A673 (cell line): ENCODE measurements around the gene PDXP. TPM values are rescaled to one million over a fixed set of nuclear protein-coding genes. Genes with fewer than 3 reads are reported as not detected.

ENCODE experiments used
- BruUV-seq: library from RNA; stranded (reverse); fragments of 400-500 nt; replicated peaks from 2 replicates; lab custom pipeline; 2021; lab: Mats Ljungman, UMichigan
- CTCF ChIA-PET: fragments of 300-600 bp; sonication (Branson Sonifier 250); formaldehyde crosslinking; loops from one replicate; lab custom pipeline; 2022; ENCODE audit warnings: antibody characterized with exemption; lab: Charles Lee
- POLR2A ChIA-PET: fragments of 300-600 bp; sonication (Branson Sonifier 250); formaldehyde crosslinking; loops from one replicate; lab custom pipeline; 2022; ENCODE audit warnings: antibody characterized with exemption; ENCODE audit not compliant: low non-redundant PET; lab: Charles Lee
- DNase-seq: peaks from one replicate; pipeline ENCODE4 v3.0.0-alpha.2; 2015; ENCODE audit warnings: low spot score
- H3K27ac ChIP-seq: fragments of 200-600 bp; sonication (generic); 2 replicates; pipeline ENCODE4 v1.5.1; 2016; ENCODE audit warnings: mixed run types, low read depth, mild to moderate bottlenecking, mixed read lengths, antibody characterized with exemption, low read length; ENCODE audit not compliant: poor library complexity, severe bottlenecking
- H3K27me3 ChIP-seq: fragments of 200-600 bp; sonication (generic); replicated peaks from 2 replicates; pipeline ENCODE4 v1.6.1; 2017; ENCODE audit warnings: mixed run types, low read depth, mild to moderate bottlenecking, mixed read lengths, antibody characterized with exemption, low read length; ENCODE audit not compliant: insufficient read depth, poor library complexity
- H3K36me3 ChIP-seq: fragments of 200-600 bp; sonication (generic); 2 replicates; pipeline ENCODE4 v1.6.1; 2016; ENCODE audit warnings: mixed run types, mild to moderate bottlenecking, mixed read lengths, antibody characterized with exemption, low read length; ENCODE audit not compliant: insufficient read depth, poor library complexity, severe bottlenecking
- H3K4me1 ChIP-seq: fragments of 200-600 bp; sonication (generic); 2 replicates; pipeline ENCODE4 v1.6.1; 2017; ENCODE audit warnings: mixed run types, mild to moderate bottlenecking, mixed read lengths, antibody characterized with exemption, low read length; ENCODE audit not compliant: insufficient read depth, poor library complexity, severe bottlenecking
- H3K4me3 ChIP-seq: fragments of 200-600 bp; sonication (generic); 2 replicates; pipeline ENCODE4 v1.5.1; 2016; ENCODE audit warnings: low read depth, mixed run types, mild to moderate bottlenecking, mixed read lengths, low read length; ENCODE audit not compliant: poor library complexity, severe bottlenecking
- H3K9me3 ChIP-seq: fragments of 200-600 bp; sonication (generic); 2 replicates; pipeline ENCODE4 v1.6.1; 2016; ENCODE audit warnings: mixed run types, low read depth, mild to moderate bottlenecking, mixed read lengths, antibody characterized with exemption, low read length; ENCODE audit not compliant: poor library complexity, severe bottlenecking
- CTCF ChIP-seq: fragments of 300-800, 200-600 bp; sonication (generic); conservative IDR thresholded peaks from 2 replicates; pipeline ENCODE4 v1.5.1; 2017; ENCODE audit warnings: low read depth, mild to moderate bottlenecking, antibody characterized with exemption, low read length, moderate library complexity, mixed read lengths
- EZH2 ChIP-seq: fragments of 200-600 bp; sonication (generic); IDR thresholded peaks from 2 replicates; pipeline ENCODE4 v1.6.1; 2017; ENCODE audit warnings: borderline replicate concordance, low read depth, mild to moderate bottlenecking, mixed read lengths, antibody characterized with exemption, low read length; ENCODE audit not compliant: poor library complexity, severe bottlenecking
- intact Hi-C: fragments of 100-400 bp; cut with micrococcal nuclease; formaldehyde crosslinking; loops from one replicate; pipeline ENCODE4 v1.10.0; 2022; ENCODE audit not compliant: unreplicated experiment
- total RNA-seq: library from RNA; stranded (reverse); gene quantifications from 2 replicates; pipeline ENCODE4 v1.2.3, GENCODE V29; 2021

PDXP gene
- total RNA-seq, 1 experiment from 2014 or later: 63.5 TPM

DNA sequence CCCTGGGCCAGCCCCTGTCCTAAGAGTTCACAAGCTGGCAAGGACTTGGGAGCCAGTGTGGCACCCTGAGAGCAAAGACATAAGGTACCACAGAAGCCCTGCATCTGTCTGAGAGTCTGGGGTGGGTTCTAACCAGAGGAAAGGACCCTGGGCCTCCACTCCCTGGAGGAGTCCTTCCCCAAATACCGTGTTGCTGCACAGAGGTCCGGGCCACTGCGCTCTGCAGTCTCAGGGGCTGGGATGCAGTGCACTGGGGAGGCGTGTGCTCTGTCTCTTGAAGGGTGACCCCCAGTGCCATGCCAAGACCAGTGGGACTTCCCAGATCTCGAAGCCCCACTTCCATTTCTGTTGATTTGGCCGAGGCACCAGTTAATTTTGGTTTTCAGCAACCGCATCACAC is 23.4 kb upstream of the PDXP start:
- intact Hi-C loops: no loop called here
- POLR2A ChIA-PET: no interaction called here

GRCh38 chr22:37636186-37636948 is 22.2 kb upstream of the PDXP start:
- POLR2A ChIA-PET: interaction anchor here (1.1 kb wide), 1 partner anchor 22 kb away, joined by 3 read pairs; the partner anchor contains the start of gene PDXP
- CTCF ChIA-PET: no interaction called here
- no peak overlapping the region for H3K27ac ChIP-seq
- no peaks in the 10 kb centered on the region for H3K36me3 ChIP-seq
- no TSS peak for BruUV-seq
- TF ChIP-seq EZH2 (no peak), CTCF (0 out of 2 replicates have a peak, but pooled peaks have one; percentile 17)
- peak; percentile 58 for DNase-seq
- peaks cover 34% of the 10 kb centered on the region for H3K4me1 ChIP-seq
- no peaks in the 10 kb centered on the region for H3K9me3 ChIP-seq
- H3K27me3 ChIP-seq: no peaks in the 10 kb centered on the region
- intact Hi-C loops: no loop called here
- H3K4me3 ChIP-seq: no peak overlapping the region

More for the DNA sequence above, 23.4 kb upstream of the PDXP start:
- Histone ChIP-seq H3K27me3 (no peaks in the 10 kb centered on the region), H3K36me3 (no peaks in the 10 kb centered on the region), H3K4me3 (no peak overlapping the region), H3K4me1 (peaks cover 30% of the 10 kb centered on the region), H3K9me3 (no peaks in the 10 kb centered on the region), H3K27ac (peak overlapping the region; percentile 77)
- no TSS peak for BruUV-seq
- TF ChIP-seq EZH2 (no peak), CTCF (no peak)
- CTCF ChIA-PET: interaction anchor here (1.0 to 2.5 kb wide), 2 partner anchors 8 kb away, joined by 3 to 17 read pairs; no protein-coding TSS in a partner anchor
- no peak for DNase-seq

DNA sequence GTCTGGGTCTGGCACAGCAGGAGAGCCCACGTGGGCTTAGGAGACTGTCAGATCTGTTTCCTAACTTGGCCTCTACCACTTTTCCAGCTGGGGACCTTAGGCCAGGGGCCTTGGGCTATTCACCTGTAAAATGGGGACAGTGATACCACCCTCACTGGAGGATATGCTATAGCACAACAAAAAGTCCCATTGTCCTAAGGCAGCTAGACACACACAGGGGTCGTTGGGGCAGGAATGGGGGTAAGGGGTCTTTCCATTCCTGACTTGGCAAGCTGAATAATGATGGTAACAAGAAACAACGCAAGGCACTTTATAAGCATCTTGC is 21.6 kb upstream of the PDXP start:
- Histone ChIP-seq H3K27ac (no peak overlapping the region), H3K36me3 (no peaks in the 10 kb centered on the region), H3K27me3 (no peaks in the 10 kb centered on the region), H3K4me3 (no peak overlapping the region), H3K9me3 (no peaks in the 10 kb centered on the region), H3K4me1 (peaks cover 34% of the 10 kb centered on the region)
- no peak for TF ChIP-seq CTCF
- TF ChIP-seq EZH2: no peak
- intact Hi-C loops: no loop called here
- ChIA-PET CTCF (no interaction called here), POLR2A (interaction anchor here (1.1 kb wide), 1 partner anchor 21 kb away, joined by 3 read pairs; the partner anchor contains the start of gene PDXP)
- no peak for DNase-seq
- no TSS peak for BruUV-seq
